ENCODE measurements around the gene DDX10.

GRCh38 chr11:108713076-108713790 lies 48.4 kb downstream of the DDX10 start:
- TF ChIP-seq POLR2A (IDR thresholded peaks at IDR 0.05), result no peak
- TF ChIP-seq EP300 (IDR thresholded peaks at IDR 0.05), result no peak
- TF ChIP-seq CTCF (IDR thresholded peaks at IDR 0.05), result no peak

All from ovary (tissue), 3 donors.